ENCODE results near the gene ZNF280B.
"Not testable (repeated sequence)": the region's sequence is repeated elsewhere in the genome, so short reads cannot be mapped to it uniquely, and the experiment has no call there.

Gene ZNF280B

GRCh38 chr22:22452211-22452610 lies 56.3 kb downstream of the ZNF280B start:
- in situ Hi-C loops (cut with HindIII; ENCODE audit: low sequenced_read_pairs) = no loop called here
- no peak for DNase-seq (ENCODE audit: low read depth, low spot score)
- no peak for TF ChIP-seq CTCF (IDR thresholded peaks at IDR 0.05; ENCODE audit: low read depth, low read length)
- no peak overlapping the region for H3K4me3 ChIP-seq (ENCODE audit: low read depth, low read length)

- no peak for DNase-seq (ENCODE audit: low read depth, low spot score)
- H3K4me3 ChIP-seq (ENCODE audit: low read depth, low read length) = no peak overlapping the region
- in situ Hi-C loops (cut with HindIII; ENCODE audit: low sequenced_read_pairs) = no loop called here
Observed at GRCh38 chr22:22450343-22450839, 58.2 kb downstream of the ZNF280B start.

DNA sequence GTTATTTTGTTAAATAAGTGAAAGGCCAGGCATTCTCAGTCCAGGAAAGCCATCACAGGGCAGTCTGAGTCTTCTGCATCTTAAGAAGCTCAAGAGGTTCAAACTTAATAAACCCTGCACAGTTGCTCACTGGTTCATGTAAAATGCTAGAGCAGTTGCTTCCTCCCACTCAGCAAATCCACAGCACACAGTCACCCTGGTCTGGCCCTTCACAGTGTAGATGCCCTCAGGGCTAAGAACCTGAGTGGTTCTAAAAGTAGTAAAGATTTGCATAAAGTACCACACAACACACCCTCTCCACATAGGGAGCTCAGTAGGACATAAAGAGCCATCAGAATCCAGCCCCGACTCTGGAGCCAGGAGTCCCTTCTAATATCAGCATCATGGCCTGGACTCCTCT lies 58.7 kb downstream of the ZNF280B start:
- no peak for TF ChIP-seq CTCF (IDR thresholded peaks at IDR 0.05; ENCODE audit: low read depth, low read length)
- in situ Hi-C loops (cut with HindIII; ENCODE audit: low sequenced_read_pairs) = no loop called here
- no peak for DNase-seq (ENCODE audit: low read depth, low spot score)
- no peak overlapping the region for H3K4me3 ChIP-seq (ENCODE audit: low read depth, low read length)

More at GRCh38 chr22:22450343-22450839, 58.2 kb downstream of the ZNF280B start:
- TF ChIP-seq CTCF (IDR thresholded peaks at IDR 0.05; ENCODE audit: low read depth, low read length) = no peak

DNA sequence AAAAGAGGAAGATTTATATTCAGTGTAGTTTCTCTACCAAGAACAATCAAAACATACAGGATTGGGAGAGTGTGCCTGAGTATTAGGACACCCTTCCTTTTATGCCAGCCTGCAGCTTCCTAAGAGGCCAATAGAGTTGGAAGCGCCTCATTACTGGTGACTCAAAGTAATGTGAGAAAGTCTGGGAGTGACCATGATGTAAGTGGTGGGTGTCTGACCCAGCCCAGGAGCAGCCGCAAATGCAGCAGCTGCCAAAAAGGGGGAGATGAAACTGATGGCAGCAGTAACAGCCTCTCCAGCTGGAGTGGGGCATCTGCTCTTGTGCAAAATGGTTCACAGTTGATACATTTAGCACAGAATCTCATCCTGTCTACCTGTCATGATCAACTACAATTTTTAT lies 62.0 kb downstream of the ZNF280B start:
- no peak overlapping the region for H3K4me3 ChIP-seq (ENCODE audit: low read depth, low read length)
- in situ Hi-C loops (cut with HindIII; ENCODE audit: low sequenced_read_pairs) = no loop called here
- DNase-seq (ENCODE audit: low read depth, low spot score) = no peak
- no peak for TF ChIP-seq CTCF (IDR thresholded peaks at IDR 0.05; ENCODE audit: low read depth, low read length)

DNA sequence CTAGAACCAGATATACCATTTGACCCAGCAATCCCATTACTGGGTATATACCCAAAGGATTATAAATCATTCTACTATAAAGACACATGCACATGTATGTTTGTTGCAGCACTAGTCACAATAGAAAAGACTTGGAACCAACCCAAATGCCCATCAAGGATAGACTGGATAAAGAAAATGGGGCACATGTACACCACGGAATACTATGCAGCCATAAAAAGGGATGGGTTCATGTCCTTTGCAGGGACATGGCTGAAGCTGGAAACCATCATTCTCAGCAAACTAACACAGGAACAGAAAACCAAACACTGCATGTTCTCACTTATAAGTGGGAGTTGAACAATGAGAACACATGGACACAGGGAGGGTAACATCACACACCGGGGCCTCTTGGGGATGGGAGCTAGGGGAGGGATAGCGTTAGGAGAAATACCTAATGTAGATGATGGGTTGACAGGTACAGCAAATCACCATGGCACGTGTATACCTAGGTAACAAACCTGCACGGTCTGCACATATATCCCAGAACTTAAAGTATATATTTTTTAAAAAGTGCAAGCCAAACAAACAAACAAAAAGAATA lies 64.4 kb downstream of the ZNF280B start:
- in situ Hi-C loops (cut with HindIII; ENCODE audit: low sequenced_read_pairs); H3K4me3 ChIP-seq (ENCODE audit: low read depth, low read length); DNase-seq (ENCODE audit: low read depth, low spot score): not testable (repeated sequence)

- no peak overlapping the region for H3K4me3 ChIP-seq (ENCODE audit: low read depth, low read length)
- no peak for TF ChIP-seq CTCF (IDR thresholded peaks at IDR 0.05; ENCODE audit: low read depth, low read length)
- DNase-seq (ENCODE audit: low read depth, low spot score) = no peak
- in situ Hi-C loops (cut with HindIII; ENCODE audit: low sequenced_read_pairs) = no loop called here
Observed at GRCh38 chr22:22442928-22443709, 65.4 kb downstream of the ZNF280B start.

- H3K4me3 ChIP-seq (ENCODE audit: low read depth, low read length); in situ Hi-C loops (cut with HindIII; ENCODE audit: low sequenced_read_pairs); DNase-seq (ENCODE audit: low read depth, low spot score): not testable (repeated sequence)
Observed at GRCh38 chr22:22441626-22442025, 66.9 kb downstream of the ZNF280B start.
